Endothelial cell of umbilical vein (primary cell): ENCODE results near the gene DHDH. TPM values are rescaled to one million over a fixed set of nuclear protein-coding genes. Genes with fewer than 3 reads are reported as not detected.

Source experiments
- BruUV-seq: library from RNA; stranded (reverse); fragments of 400-500 nt; replicated peaks from 2 replicates; lab custom pipeline; 2021; lab: Mats Ljungman, UMichigan
- CTCF ChIA-PET: fragments of 300-600, 350-600 bp; sonication (Branson Sonifier 250); formaldehyde crosslinking; loops from one replicate; lab custom pipeline; 2021; ENCODE audit warnings: antibody characterized with exemption, inconsistent platforms; lab: Charles Lee
- POLR2A ChIA-PET: fragments of 300-600, 350-600 bp; sonication (Branson Sonifier 250); formaldehyde crosslinking; loops from one replicate; lab custom pipeline; 2021; ENCODE audit warnings: antibody characterized with exemption, inconsistent platforms; lab: Charles Lee
- DNase-seq: peaks from one replicate; pipeline ENCODE4 v3.0.0-alpha.2; 2011; ENCODE audit warnings: low read depth, low spot score
- FAIRE-seq: peaks from 2 replicates; lab custom pipeline; 2011; peaks lifted over from hg19 to GRCh38; lab: Jason Lieb, UNC
- H2AFZ ChIP-seq: 2 replicates; pipeline ENCODE4 v1.6.0; 2012; ENCODE audit warnings: low read depth, low read length, control low read depth, inconsistent platforms
- H3K27ac ChIP-seq: 2 replicates; pipeline ENCODE4 v1.5.1; 2011; ENCODE audit warnings: low read depth, mild to moderate bottlenecking, control low read depth, low read length, moderate library complexity; ENCODE audit not compliant: insufficient read depth
- H3K27me3 ChIP-seq, 2 experiments: 2 replicates each; pipeline versions ENCODE4 v1.6.0 to v1.6.1; 2011; ENCODE audit warnings: low read length in 2 of 2, mixed read lengths in 1 of 2; ENCODE audit not compliant: control insufficient read depth in 2 of 2, insufficient read depth in 2 of 2
- H3K36me3 ChIP-seq, 2 experiments: 2 replicates in 1 of 2; 3 replicates in 1 of 2; pipeline ENCODE4 v1.5.1; 2011; ENCODE audit warnings: low read length in 2 of 2, mild to moderate bottlenecking in 1 of 2, moderate library complexity in 1 of 2; ENCODE audit not compliant: control insufficient read depth in 2 of 2, insufficient read depth in 2 of 2; ENCODE audit errors: extremely low read depth in 1 of 2
- H3K4me1 ChIP-seq: 3 replicates; pipeline ENCODE4 v1.5.1; 2011; ENCODE audit warnings: mild to moderate bottlenecking, low read length; ENCODE audit not compliant: control insufficient read depth, insufficient read depth; ENCODE audit errors: extremely low read depth
- H3K4me2 ChIP-seq: 2 replicates; pipeline ENCODE4 v1.6.1; 2011; ENCODE audit warnings: low read length, control low read depth, mixed read lengths; ENCODE audit not compliant: insufficient read depth
- H3K4me3 ChIP-seq, 3 experiments: fragments of 200-600 bp in 1 of 3; sonication (generic), shearing (Covaris generic) in 1 of 3; replicated peaks in 1 of 3; 2 replicates each; pipeline ENCODE4 v1.5.1; 2011 to 2016; ENCODE audit warnings: control low read depth in 3 of 3, low read length in 3 of 3, mild to moderate bottlenecking in 2 of 3, inconsistent platforms in 1 of 3, low read depth in 1 of 3, moderate library complexity in 1 of 3; ENCODE audit not compliant: insufficient read depth in 1 of 3
- H3K79me2 ChIP-seq: 2 replicates; pipeline ENCODE4 v1.6.0; 2012; ENCODE audit warnings: low read length, inconsistent platforms; ENCODE audit not compliant: control insufficient read depth, insufficient read depth
- H3K9ac ChIP-seq: replicated peaks from 2 replicates; pipeline ENCODE3; 2011; ENCODE audit warnings: low read length, control low read depth; ENCODE audit not compliant: insufficient read depth; ENCODE audit errors: extremely low read depth
- H3K9me1 ChIP-seq: replicated peaks from 3 replicates; pipeline ENCODE4 v1.6.0; 2011; ENCODE audit warnings: mild to moderate bottlenecking, low read length; ENCODE audit not compliant: control insufficient read depth, insufficient read depth; ENCODE audit errors: extremely low read depth
- H3K9me3 ChIP-seq: replicated peaks from 2 replicates; pipeline ENCODE4 v1.5.1; 2012; ENCODE audit warnings: low read length, inconsistent platforms; ENCODE audit not compliant: control insufficient read depth, insufficient read depth
- H4K20me1 ChIP-seq: replicated peaks from 2 replicates; pipeline ENCODE3; 2011; ENCODE audit warnings: mild to moderate bottlenecking, low read length; ENCODE audit not compliant: control insufficient read depth, insufficient read depth; ENCODE audit errors: extremely low read depth
- EZH2 ChIP-seq: IDR thresholded peaks from 2 replicates; pipeline ENCODE4 v1.6.1; 2012; ENCODE audit warnings: borderline replicate concordance, low read depth, mild to moderate bottlenecking, moderate library complexity, low read length, inconsistent platforms; ENCODE audit not compliant: severe bottlenecking
- FOS ChIP-seq: IDR thresholded peaks from 2 replicates; pipeline ENCODE4 v1.6.1; 2011; ENCODE audit warnings: mild to moderate bottlenecking, low read length, moderate library complexity, borderline replicate concordance; ENCODE audit not compliant: insufficient read depth
- GATA2 ChIP-seq: IDR thresholded peaks from 2 replicates; pipeline ENCODE4 v1.7.0; 2011; ENCODE audit warnings: low read depth, mild to moderate bottlenecking, moderate library complexity, mixed read lengths, low read length; ENCODE audit not compliant: insufficient read length, insufficient read depth
- JUN ChIP-seq: IDR thresholded peaks from 2 replicates; pipeline ENCODE4 v1.6.1; 2011; ENCODE audit warnings: borderline replicate concordance, low read depth; ENCODE audit not compliant: insufficient read length, insufficient read depth
- MYC ChIP-seq: IDR thresholded peaks from one replicate; pipeline ENCODE4 v1.6.1; 2011; ENCODE audit warnings: mild to moderate bottlenecking, low read depth, low read length
- POLR2A ChIP-seq: IDR thresholded peaks from 2 replicates; pipeline ENCODE4 v1.6.1; 2012; ENCODE audit warnings: low read depth, mild to moderate bottlenecking, control low read depth, low read length
- POLR2AphosphoS5 ChIP-seq: IDR thresholded peaks from 2 replicates; pipeline ENCODE4 v1.6.1; 2012; ENCODE audit warnings: low read depth, mild to moderate bottlenecking, control low read depth, low read length, moderate library complexity; ENCODE audit not compliant: insufficient read depth
- dilution Hi-C: fragments of 300-500 bp; cut with MboI; formaldehyde crosslinking; loops from one replicate; pipeline ENCODE4 v1.15.0; 2019; ENCODE audit warnings: low sequenced_read_pairs; ENCODE audit not compliant: extremely low pct_ligation_motif_present
- intact Hi-C: fragments of 100-400 bp; cut with micrococcal nuclease; formaldehyde crosslinking; loops from one replicate; pipeline ENCODE4 v1.10.0; 2022
- polyA plus RNA-seq, 4 experiments: library from polyadenylated mRNA; depleted of rRNA in 3 of 4; stranded (reverse) in 3 of 4; unstranded in 1 of 4; fragments of >200 nt; gene quantifications; 2 replicates each; pipeline versions ENCODE4 v1.2.1 to v1.2.3, GENCODE V29; 2011 to 2012; ENCODE audit warnings: missing spikeins in 1 of 4
- total RNA-seq: library from RNA; stranded (reverse); gene quantifications from 2 replicates; pipeline ENCODE4 v1.2.3, GENCODE V29; 2021
- TF ChIP-seq, protein P1 (sequence below): IDR thresholded peaks from 2 replicates; pipeline ENCODE4 v1.6.1; 2011; ENCODE audit not compliant: insufficient read depth, insufficient read length
- TF ChIP-seq, protein P2 (sequence below), 2 donors: IDR thresholded peaks; 1 replicate in 1 of 2; 2 replicates in 1 of 2; pipeline ENCODE4 v1.5.1; 2011; ENCODE audit warnings: low read length in 2 of 2, mild to moderate bottlenecking in 2 of 2, moderate library complexity in 2 of 2, control low read depth in 1 of 2, inconsistent platforms in 1 of 2, low read depth in 1 of 2; ENCODE audit not compliant: insufficient read depth in 1 of 2; ENCODE audit errors: extremely low read depth in 1 of 2

The DHDH gene
- total and polyA plus RNA-seq, 2 donors (not counting 3 experiments of a cell fraction or from before 2014, with no cell fraction given): not detected

DNA sequence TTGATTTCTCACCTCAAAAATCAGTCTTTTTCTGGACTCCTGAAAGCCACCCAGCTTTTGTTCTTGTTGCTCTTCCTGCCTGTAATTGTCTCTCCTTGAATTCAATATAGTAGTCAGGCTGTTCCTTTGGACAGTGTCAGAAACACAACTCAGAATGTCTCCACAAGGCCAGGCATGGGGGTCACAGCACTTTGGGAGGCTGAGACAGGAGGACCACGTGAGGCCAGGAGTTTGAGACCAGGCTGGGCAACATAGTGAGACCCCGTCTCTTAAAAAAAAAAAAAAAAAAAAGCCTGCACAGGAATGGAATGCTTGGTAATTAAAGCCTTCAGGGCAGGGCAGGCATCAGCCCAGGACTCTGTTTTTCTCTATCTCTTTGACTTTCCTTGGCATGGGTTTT lies 12.3 kb downstream of the DHDH start:
- Histone ChIP-seq H3K4me2 (no peak overlapping the region), H3K9ac (no peak overlapping the region), H3K27ac (no peak overlapping the region), H4K20me1 (no peaks in the 10 kb centered on the region), H3K36me3 (no peaks in the 10 kb centered on the region), H3K4me1 (no peaks in the 10 kb centered on the region), H3K79me2 (no peaks in the 10 kb centered on the region), H2AFZ (no peak overlapping the region), H3K9me1 (no peaks in the 10 kb centered on the region), H3K4me3 (no peak overlapping the region), H3K9me3 (no peaks in the 10 kb centered on the region), H3K27me3 (no peaks in the 10 kb centered on the region)
- no peak for DNase-seq
- dilution Hi-C loops (no loop called here), intact Hi-C loops (no loop called here)
- BruUV-seq: no TSS peak
- ChIA-PET CTCF (interaction anchor here (0.6 kb wide), 1 partner anchor 9 kb away, joined by 3 read pairs; the partner anchor contains the start of gene BAX), POLR2A (no interaction called here)
- TF ChIP-seq, protein P1, sequence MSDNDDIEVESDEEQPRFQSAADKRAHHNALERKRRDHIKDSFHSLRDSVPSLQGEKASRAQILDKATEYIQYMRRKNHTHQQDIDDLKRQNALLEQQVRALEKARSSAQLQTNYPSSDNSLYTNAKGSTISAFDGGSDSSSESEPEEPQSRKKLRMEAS: no peak
- no peak for TF ChIP-seq POLR2A
- no peak for TF ChIP-seq MYC
- TF ChIP-seq JUN: no peak
- no peak for TF ChIP-seq GATA2
- no peak for TF ChIP-seq FOS
- TF ChIP-seq POLR2AphosphoS5: no peak
- TF ChIP-seq, protein P2, sequence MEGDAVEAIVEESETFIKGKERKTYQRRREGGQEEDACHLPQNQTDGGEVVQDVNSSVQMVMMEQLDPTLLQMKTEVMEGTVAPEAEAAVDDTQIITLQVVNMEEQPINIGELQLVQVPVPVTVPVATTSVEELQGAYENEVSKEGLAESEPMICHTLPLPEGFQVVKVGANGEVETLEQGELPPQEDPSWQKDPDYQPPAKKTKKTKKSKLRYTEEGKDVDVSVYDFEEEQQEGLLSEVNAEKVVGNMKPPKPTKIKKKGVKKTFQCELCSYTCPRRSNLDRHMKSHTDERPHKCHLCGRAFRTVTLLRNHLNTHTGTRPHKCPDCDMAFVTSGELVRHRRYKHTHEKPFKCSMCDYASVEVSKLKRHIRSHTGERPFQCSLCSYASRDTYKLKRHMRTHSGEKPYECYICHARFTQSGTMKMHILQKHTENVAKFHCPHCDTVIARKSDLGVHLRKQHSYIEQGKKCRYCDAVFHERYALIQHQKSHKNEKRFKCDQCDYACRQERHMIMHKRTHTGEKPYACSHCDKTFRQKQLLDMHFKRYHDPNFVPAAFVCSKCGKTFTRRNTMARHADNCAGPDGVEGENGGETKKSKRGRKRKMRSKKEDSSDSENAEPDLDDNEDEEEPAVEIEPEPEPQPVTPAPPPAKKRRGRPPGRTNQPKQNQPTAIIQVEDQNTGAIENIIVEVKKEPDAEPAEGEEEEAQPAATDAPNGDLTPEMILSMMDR (IDR thresholded peaks at IDR 0.05; ENCODE audit: extremely low read depth in 1 of 2, insufficient read depth in 1 of 2, low read depth in 1 of 2, low read length in 2 of 2): no peak
- TF ChIP-seq EZH2: no peak
- FAIRE-seq: no peak
